Measurements from ENCODE around the gene TMEM203. TPM values are rescaled to one million over a fixed set of nuclear protein-coding genes. Genes with fewer than 3 reads are reported as not detected.

Gene TMEM203
- total RNA-seq, 2 experiments from 2014 or later = 42.9 to 58.2 TPM

DNA sequence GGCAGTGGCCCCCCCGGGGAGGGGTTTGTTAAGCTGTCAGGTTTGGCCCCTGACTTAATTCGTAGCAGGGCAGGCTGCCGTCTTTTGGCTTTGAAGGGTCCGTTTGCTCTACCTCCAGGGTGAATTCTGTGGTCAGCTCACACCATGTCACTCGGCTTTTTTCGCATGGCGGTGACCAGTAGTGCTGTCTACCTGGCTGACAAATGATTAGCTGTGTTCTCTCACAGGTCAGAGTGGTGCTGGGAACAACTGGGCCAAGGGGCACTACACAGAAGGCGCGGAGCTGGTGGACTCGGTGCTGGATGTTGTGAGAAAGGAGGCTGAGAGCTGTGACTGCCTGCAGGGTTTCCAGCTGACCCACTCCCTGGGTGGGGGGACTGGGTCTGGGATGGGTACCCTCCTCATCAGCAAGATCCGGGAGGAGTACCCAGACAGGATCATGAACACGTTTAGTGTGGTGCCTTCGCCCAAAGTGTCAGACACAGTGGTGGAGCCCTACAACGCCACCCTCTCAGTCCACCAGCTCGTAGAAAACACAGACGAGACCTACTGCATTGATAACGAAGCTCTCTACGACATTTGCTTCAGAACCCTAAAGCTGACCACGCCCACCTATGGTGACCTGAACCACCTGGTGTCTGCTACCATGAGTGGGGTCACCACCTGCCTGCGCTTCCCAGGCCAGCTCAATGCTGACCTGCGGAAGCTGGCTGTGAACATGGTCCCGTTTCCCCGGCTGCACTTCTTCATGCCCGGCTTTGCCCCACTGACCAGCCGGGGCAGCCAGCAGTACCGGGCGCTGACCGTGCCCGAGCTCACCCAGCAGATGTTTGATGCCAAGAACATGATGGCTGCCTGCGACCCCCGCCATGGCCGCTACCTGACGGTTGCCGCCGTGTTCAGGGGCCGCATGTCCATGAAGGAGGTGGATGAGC, 37.1 kb upstream of the TMEM203 start:
- Histone ChIP-seq H3K9me3 (ENCODE audit: low read length) (no peaks in the 10 kb centered on the region), H3K4me1 (ENCODE audit: insufficient read depth, low read length, poor library complexity, severe bottlenecking) (peaks cover 51% of the 10 kb centered on the region), H4K20me1 (ENCODE audit: insufficient read depth, low read length) (peaks cover 14% of the 10 kb centered on the region), H3K27ac (ENCODE audit: low read depth, low read length, poor library complexity, severe bottlenecking) (peak overlapping the region; percentile 39), H3K4me3 (ENCODE audit: low read depth, low read length, poor library complexity, severe bottlenecking) (peak overlapping the region; percentile 98), H2AFZ (ENCODE audit: low read length) (no peak overlapping the region), H3K4me2 (ENCODE audit: low read length) (peak overlapping the region; percentile 99), H3K36me3 (ENCODE audit: insufficient read depth, low read length) (peaks cover 28% of the 10 kb centered on the region), H3K79me2 (ENCODE audit: insufficient read depth, low read depth, low read length) (peaks cover 34% of the 10 kb centered on the region), H3K9me2 (ENCODE audit: insufficient read depth, low read length) (no peaks in the 10 kb centered on the region)
- ChIA-PET POLR2A (interaction anchor here (1.5 kb wide), 1 partner anchor 11 kb away, joined by 7 read pairs; no protein-coding TSS in a partner anchor), CTCF (ENCODE audit: unreplicated experiment) (no interaction called here)
- BruUV-seq (replicated peaks) = no TSS peak
- DNase-seq (ENCODE audit: low spot score) = no peak
- intact Hi-C loops (cut with micrococcal nuclease; ENCODE audit: unreplicated experiment) = no loop called here
- no peak for TF ChIP-seq EZH2phosphoT487 (IDR thresholded peaks at IDR 0.05; ENCODE audit: borderline replicate concordance, low read depth, low read length)

DNA sequence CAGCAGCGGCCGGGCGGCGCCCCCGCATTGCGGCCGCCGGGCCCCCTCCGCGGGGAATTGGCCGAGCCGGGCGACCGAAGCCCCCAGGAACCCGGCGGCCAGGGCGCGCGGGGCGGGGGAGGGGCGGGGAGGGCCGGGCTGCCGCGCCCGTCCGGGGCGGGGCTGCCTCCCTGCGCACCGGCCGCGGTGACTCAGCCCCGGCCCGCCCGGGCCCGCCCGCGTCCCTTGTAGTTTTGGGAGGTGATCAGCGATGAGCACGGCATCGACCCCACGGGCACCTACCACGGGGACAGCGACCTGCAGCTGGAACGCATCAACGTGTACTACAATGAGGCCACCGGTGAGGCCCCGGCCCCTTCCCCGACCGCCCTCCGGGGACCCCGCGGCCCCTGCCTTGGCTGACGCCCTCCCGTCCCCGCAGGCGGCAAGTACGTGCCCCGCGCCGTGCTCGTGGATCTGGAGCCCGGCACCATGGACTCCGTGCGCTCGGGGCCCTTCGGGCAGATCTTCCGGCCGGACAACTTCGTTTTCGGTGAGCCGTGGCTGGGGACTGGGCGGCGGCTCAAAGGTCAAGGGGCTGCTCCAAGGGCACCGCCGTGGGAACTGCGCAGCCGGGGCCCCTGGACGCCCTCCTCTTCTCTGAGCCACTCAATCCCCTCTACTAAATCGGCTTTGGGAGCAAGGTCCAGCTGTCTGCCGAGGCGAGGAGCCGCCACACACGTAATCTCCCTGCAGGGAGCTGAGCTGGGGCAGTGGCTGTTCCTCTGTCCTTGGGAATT, 36.2 kb upstream of the TMEM203 start:
- Histone ChIP-seq H4K20me1 (ENCODE audit: insufficient read depth, low read length) (peaks cover 14% of the 10 kb centered on the region), H3K9me2 (ENCODE audit: insufficient read depth, low read length) (no peaks in the 10 kb centered on the region), H2AFZ (ENCODE audit: low read length) (no peak overlapping the region), H3K4me3 (ENCODE audit: low read depth, low read length, poor library complexity, severe bottlenecking) (peak overlapping the region; percentile 98), H3K36me3 (ENCODE audit: insufficient read depth, low read length) (peaks cover 28% of the 10 kb centered on the region), H3K4me2 (ENCODE audit: low read length) (peak overlapping the region; percentile 99), H3K79me2 (ENCODE audit: insufficient read depth, low read depth, low read length) (peaks cover 34% of the 10 kb centered on the region), H3K4me1 (ENCODE audit: insufficient read depth, low read length, poor library complexity, severe bottlenecking) (peaks cover 54% of the 10 kb centered on the region), H3K27ac (ENCODE audit: low read depth, low read length, poor library complexity, severe bottlenecking) (peak overlapping the region; percentile 44), H3K9me3 (ENCODE audit: low read length) (no peaks in the 10 kb centered on the region)
- intact Hi-C loops (cut with micrococcal nuclease; ENCODE audit: unreplicated experiment) = loop anchor here (1.0 to 2.0 kb wide), 2 partner anchors 14 to 35 kb away; partner anchors contain the start of genes NELFB and TOR4A
- TF ChIP-seq, protein P1, sequence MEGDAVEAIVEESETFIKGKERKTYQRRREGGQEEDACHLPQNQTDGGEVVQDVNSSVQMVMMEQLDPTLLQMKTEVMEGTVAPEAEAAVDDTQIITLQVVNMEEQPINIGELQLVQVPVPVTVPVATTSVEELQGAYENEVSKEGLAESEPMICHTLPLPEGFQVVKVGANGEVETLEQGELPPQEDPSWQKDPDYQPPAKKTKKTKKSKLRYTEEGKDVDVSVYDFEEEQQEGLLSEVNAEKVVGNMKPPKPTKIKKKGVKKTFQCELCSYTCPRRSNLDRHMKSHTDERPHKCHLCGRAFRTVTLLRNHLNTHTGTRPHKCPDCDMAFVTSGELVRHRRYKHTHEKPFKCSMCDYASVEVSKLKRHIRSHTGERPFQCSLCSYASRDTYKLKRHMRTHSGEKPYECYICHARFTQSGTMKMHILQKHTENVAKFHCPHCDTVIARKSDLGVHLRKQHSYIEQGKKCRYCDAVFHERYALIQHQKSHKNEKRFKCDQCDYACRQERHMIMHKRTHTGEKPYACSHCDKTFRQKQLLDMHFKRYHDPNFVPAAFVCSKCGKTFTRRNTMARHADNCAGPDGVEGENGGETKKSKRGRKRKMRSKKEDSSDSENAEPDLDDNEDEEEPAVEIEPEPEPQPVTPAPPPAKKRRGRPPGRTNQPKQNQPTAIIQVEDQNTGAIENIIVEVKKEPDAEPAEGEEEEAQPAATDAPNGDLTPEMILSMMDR (conservative IDR thresholded peaks at IDR 0.05; ENCODE audit: low read length) = no peak
- TF ChIP-seq EZH2phosphoT487 (IDR thresholded peaks at IDR 0.05; ENCODE audit: borderline replicate concordance, low read depth, low read length) = no peak
- CTCF ChIA-PET (ENCODE audit: unreplicated experiment) = interaction anchor here (1.0 kb wide), 1 partner anchor 105 kb away, joined by 3 read pairs; no protein-coding TSS in a partner anchor
- DNase-seq (ENCODE audit: low spot score) = peak; percentile 55
- POLR2A ChIA-PET = interaction anchor here (1.0 to 3.3 kb wide), 6 partner anchors 12 to 174 kb away, joined by 3 to 26 read pairs (median 3); partner anchors contain the start of genes NELFB and SAPCD2
- no TSS peak for BruUV-seq (replicated peaks)
